ENCODE data around the gene COL24A1. TPM values are rescaled to one million over a fixed set of nuclear protein-coding genes. Genes with fewer than 3 reads are reported as not detected.

The COL24A1 gene
- total RNA-seq, 1 donor from 2014 or later, result 1.1 TPM

GRCh38 chr1:85943526-85943925 is 213.0 kb downstream of the COL24A1 start:
- TF ChIP-seq CTCF (IDR thresholded peaks at IDR 0.05), result no peak
- Histone ChIP-seq H3K4me3 (no peak overlapping the region), H3K9me3 (no peaks in the 10 kb centered on the region), H3K27ac (no peak overlapping the region), H3K4me1 (no peaks in the 10 kb centered on the region), H3K36me3 (no peaks in the 10 kb centered on the region), H3K27me3 (ENCODE audit: low read depth) (no peaks in the 10 kb centered on the region)
- ATAC-seq, result no peak
- DNase-seq, result no peak
- intact Hi-C loops (cut with DNase I), result no loop called here

GRCh38 chr1:85940656-85941306 is 215.8 kb downstream of the COL24A1 start:
- intact Hi-C loops (cut with DNase I), result no loop called here
- ATAC-seq, result no peak
- no peaks in the 10 kb centered on the region for H3K9me3 ChIP-seq

GRCh38 chr1:85938829-85939228 is 217.7 kb downstream of the COL24A1 start:
- Histone ChIP-seq H3K4me3 (no peak overlapping the region), H3K4me1 (no peaks in the 10 kb centered on the region), H3K27ac (no peak overlapping the region), H3K9me3 (no peaks in the 10 kb centered on the region), H3K36me3 (no peaks in the 10 kb centered on the region), H3K27me3 (ENCODE audit: low read depth) (no peaks in the 10 kb centered on the region)
- TF ChIP-seq CTCF (IDR thresholded peaks at IDR 0.05), result no peak
- no peak for ATAC-seq
- intact Hi-C loops (cut with DNase I), result no loop called here
- no peak for DNase-seq

More at GRCh38 chr1:85940656-85941306, 215.8 kb downstream of the COL24A1 start:
- DNase-seq, result no peak
- no peaks in the 10 kb centered on the region for H3K27me3 ChIP-seq (ENCODE audit: low read depth)
- no peaks in the 10 kb centered on the region for H3K4me1 ChIP-seq
- H3K27ac ChIP-seq, result no peak overlapping the region
- H3K4me3 ChIP-seq, result no peak overlapping the region
- no peaks in the 10 kb centered on the region for H3K36me3 ChIP-seq
- no peak for TF ChIP-seq CTCF (IDR thresholded peaks at IDR 0.05)

- no peaks in the 10 kb centered on the region for H3K27me3 ChIP-seq (ENCODE audit: low read depth)
- intact Hi-C loops (cut with DNase I), result no loop called here
- no peak overlapping the region for H3K4me3 ChIP-seq
- no peak for ATAC-seq
- H3K36me3 ChIP-seq, result no peaks in the 10 kb centered on the region
- DNase-seq, result no peak
- no peaks in the 10 kb centered on the region for H3K9me3 ChIP-seq
- H3K4me1 ChIP-seq, result no peaks in the 10 kb centered on the region
- no peak for TF ChIP-seq CTCF (IDR thresholded peaks at IDR 0.05)
- no peak overlapping the region for H3K27ac ChIP-seq
These were observed 220.1 kb downstream of the COL24A1 start for GRCh38 chr1:85936470-85936869.

- Histone ChIP-seq H3K27ac (no peak overlapping the region), H3K36me3 (no peaks in the 10 kb centered on the region), H3K9me3 (no peaks in the 10 kb centered on the region), H3K4me1 (no peaks in the 10 kb centered on the region), H3K27me3 (ENCODE audit: low read depth) (no peaks in the 10 kb centered on the region), H3K4me3 (no peak overlapping the region)
- no peak for TF ChIP-seq CTCF (IDR thresholded peaks at IDR 0.05)
- intact Hi-C loops (cut with DNase I), result no loop called here
- DNase-seq (no peak), ATAC-seq (no peak)
These were observed 220.5 kb downstream of the COL24A1 start for GRCh38 chr1:85936057-85936456.
